ENCODE measurements around the gene PGAP1.

PGAP1 gene

GRCh38 chr2:196875414-196875813 lies 51.1 kb downstream of the PGAP1 start:
- DNase-seq: no peak

GRCh38 chr2:196873511-196873910 lies 53.0 kb downstream of the PGAP1 start:
- DNase-seq: no peak

GRCh38 chr2:196854629-196855028 lies 71.9 kb downstream of the PGAP1 start:
- no peak for DNase-seq

GRCh38 chr2:196853301-196854087 lies 73.0 kb downstream of the PGAP1 start:
- no peak for DNase-seq

- no peak for DNase-seq
These were observed 75.4 kb downstream of the PGAP1 start for GRCh38 chr2:196851088-196851487.

GRCh38 chr2:196849895-196850294 lies 76.6 kb downstream of the PGAP1 start:
- DNase-seq: no peak

GRCh38 chr2:196846295-196846694 lies 80.2 kb downstream of the PGAP1 start:
- DNase-seq: no peak

- DNase-seq: no peak
These were observed 81.1 kb downstream of the PGAP1 start for GRCh38 chr2:196845371-196845770.

GRCh38 chr2:196840171-196840570 lies 86.3 kb downstream of the PGAP1 start:
- DNase-seq: no peak

GRCh38 chr2:196839574-196839973 lies 86.9 kb downstream of the PGAP1 start:
- DNase-seq: no peak

- no peak for DNase-seq
These were observed 90.1 kb downstream of the PGAP1 start for GRCh38 chr2:196836440-196836839.

GRCh38 chr2:196830701-196831100 lies 95.8 kb downstream of the PGAP1 start:
- DNase-seq: no peak

GRCh38 chr2:196827356-196827755 lies 99.2 kb downstream of the PGAP1 start:
- no peak for DNase-seq

GRCh38 chr2:196823750-196824522 lies 102.6 kb downstream of the PGAP1 start:
- DNase-seq: peak; percentile 64

GRCh38 chr2:196821195-196821594 lies 105.3 kb downstream of the PGAP1 start:
- DNase-seq: no peak

- DNase-seq: no peak
These were observed 117.2 kb downstream of the PGAP1 start, which contains the start of gene C2orf66 for GRCh38 chr2:196809260-196809659. C2orf66 (minus strand) TSS chr2:196809355; CDS start chr2:196809336, 19 bp downstream.

GRCh38 chr2:196808083-196808665 lies 118.3 kb downstream of the PGAP1 start:
- no peak for DNase-seq

- no peak for DNase-seq
These were observed 122.1 kb downstream of the PGAP1 start for GRCh38 chr2:196804381-196804780.

GRCh38 chr2:196802401-196802800 lies 124.1 kb downstream of the PGAP1 start:
- DNase-seq: no peak

GRCh38 chr2:196801674-196802261 lies 124.7 kb downstream of the PGAP1 start:
- DNase-seq: no peak

GRCh38 chr2:196798980-196799379 lies 127.5 kb downstream of the PGAP1 start:
- peak; percentile 12 for DNase-seq

GRCh38 chr2:196792865-196793264 lies 133.6 kb downstream of the PGAP1 start:
- DNase-seq: no peak

- no peak for DNase-seq
These were observed 142.9 kb downstream of the PGAP1 start for GRCh38 chr2:196783431-196784094.

Data from inflammatory macrophage treated with lipopolysaccharide for 4 hours (primary cell).